HG03066 (cell line): ENCODE data around the gene ARFRP1.
"Not testable (repeated sequence)": the region's sequence is repeated elsewhere in the genome, so short reads cannot be mapped to it uniquely, and the experiment has no call there.

Experiments
- ATAC-seq: cut with Tn5 transposase; IDR thresholded peaks from one replicate; pipeline ENCODE4 v1.9.1; 2021; ENCODE audit warnings: low read depth; ENCODE audit not compliant: unreplicated experiment

ARFRP1 gene

GRCh38 chr20:63733579-63734081, 25.9 kb upstream of the ARFRP1 start:
- no peak for ATAC-seq

DNA sequence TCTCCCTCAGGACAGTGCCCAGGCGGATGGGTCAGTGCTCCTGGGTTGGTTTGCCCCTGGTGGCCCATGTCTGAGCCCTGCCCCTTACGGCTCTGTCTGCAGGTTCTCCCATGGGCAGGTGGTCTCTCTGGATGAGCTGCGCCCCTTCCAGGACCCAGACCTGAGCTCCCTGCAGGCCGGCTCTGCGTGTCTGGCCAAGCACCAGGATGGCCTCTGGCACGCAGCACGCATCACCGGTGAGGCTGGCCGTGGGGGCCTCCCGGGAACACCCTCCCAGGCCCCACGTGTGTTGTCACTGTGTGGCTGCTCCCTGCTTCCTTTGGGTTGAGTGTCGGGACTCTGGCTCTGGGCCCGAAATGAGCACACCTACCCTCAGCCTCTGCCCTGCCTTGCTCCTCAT, 25.3 kb upstream of the ARFRP1 start:
- ATAC-seq, result no peak

DNA sequence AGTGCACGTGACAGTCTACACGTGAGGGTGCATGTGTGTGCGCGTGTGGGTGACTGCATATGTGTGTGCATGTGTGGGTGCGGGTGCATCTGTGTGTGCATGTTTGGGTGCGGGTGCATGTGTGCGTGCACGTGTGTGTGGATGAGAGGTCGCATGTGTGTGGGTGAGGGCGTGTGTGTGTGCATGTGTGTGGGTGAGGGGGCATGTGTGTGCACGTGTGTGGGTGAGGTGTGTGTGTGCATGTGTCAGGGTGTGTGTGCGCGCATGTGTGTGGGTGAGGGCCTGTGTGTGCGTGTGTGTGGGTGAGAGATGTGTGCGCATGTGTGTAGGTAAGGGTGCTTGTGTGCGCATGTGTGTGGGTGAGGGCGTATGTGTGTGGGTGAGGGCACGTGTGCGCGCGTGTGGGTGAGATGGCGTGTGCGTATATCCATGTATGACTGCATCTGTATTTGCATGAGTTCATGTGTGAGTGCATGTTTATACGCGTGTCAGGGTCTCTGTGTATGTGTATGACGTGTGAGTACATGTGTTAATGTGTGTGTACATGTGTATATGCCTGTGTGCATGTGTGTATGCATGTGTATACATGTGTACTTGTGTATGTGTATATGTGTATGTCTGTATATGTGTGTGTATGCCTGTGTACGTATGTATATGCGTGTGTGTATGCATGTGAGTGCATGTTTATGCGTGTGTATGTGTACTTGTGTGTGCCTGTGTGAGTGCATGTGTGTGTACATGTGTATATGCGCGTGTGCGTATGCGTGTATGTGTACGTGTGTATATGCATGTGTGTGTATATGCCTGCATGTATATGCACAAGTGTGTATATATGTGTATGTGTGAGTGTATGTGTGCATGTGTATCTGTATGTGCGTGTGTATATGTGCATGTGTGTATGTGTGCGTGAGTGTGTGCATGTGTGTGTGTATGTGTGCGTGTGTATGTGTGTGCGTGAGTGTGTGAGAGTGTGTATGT, 24.6 kb upstream of the ARFRP1 start:
- ATAC-seq, result no peak

DNA sequence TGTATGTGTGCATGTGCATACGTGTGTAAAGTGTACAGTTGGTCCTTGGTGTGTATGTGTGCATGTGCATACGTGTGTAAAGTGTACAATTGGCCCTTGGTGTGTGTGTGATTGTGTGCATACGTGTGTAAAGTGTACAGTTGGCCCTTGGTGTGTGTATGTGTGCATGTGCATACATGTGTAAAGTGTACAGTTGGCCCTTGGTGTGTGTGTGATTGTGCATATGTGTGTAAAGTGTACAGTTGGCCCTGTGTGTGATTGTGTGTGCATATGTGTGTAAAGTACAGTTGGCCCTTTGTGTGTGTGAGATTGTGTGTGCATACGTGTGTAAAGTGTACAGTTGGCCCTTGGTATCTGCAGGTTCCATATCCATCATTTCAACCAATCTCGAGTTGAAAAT, 23.6 kb upstream of the ARFRP1 start:
- ATAC-seq, result no peak

DNA sequence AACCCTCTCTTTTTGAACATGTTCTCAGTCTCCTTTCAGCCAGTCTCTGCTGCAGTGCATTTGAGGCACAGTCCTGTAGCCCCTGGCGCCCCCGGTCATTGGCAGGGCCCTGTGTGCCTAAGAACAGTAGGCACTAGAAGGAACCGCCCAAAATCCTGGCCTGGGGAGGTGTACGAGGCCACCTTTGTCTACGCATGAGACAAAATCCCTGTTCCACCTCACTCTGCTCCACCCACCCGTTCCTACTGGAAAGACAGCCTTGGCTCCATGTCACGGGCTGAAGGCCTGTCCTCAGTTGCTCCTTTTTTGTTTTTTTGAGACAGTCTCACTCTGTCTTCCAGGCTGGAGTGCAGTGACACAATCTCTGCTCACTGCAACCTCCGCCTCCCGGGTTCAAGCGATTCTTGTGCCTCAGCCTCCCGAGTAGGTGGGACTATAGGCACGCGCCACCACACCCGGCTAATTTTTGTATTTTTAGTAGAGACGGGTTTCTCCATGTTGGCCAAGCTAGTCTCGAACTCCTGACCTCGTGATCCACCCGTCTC, 22.5 kb upstream of the ARFRP1 start:
- not testable (repeated sequence) for ATAC-seq

GRCh38 chr20:63722967-63723622, 15.3 kb upstream of the ARFRP1 start:
- not testable (repeated sequence) for ATAC-seq

- no peak for ATAC-seq
These were observed 11.2 kb upstream of the ARFRP1 start for GRCh38 chr20:63718996-63719395.

- ATAC-seq, result no peak
These were observed 7.1 kb upstream of the ARFRP1 start for GRCh38 chr20:63714858-63715257.

DNA sequence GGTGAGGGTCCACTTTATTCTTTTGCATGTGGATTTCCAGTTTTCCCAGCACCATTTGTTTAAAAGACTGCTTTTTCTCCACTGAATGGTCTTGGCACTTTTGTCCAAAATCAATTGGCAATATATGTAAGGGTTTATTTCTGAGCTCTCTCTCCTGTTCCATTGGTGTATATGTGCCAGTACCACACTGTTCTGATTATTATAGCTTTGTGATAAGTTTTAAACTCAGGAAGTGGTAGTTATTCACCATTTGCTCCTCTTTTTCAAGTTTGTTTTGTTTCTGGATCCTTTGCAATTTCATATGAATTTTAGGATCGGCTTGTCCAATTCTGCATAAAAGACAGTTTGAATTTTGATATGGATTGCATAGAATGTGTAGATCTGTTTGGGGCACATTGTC, 4.4 kb upstream of the ARFRP1 start:
- ATAC-seq, result no peak

DNA sequence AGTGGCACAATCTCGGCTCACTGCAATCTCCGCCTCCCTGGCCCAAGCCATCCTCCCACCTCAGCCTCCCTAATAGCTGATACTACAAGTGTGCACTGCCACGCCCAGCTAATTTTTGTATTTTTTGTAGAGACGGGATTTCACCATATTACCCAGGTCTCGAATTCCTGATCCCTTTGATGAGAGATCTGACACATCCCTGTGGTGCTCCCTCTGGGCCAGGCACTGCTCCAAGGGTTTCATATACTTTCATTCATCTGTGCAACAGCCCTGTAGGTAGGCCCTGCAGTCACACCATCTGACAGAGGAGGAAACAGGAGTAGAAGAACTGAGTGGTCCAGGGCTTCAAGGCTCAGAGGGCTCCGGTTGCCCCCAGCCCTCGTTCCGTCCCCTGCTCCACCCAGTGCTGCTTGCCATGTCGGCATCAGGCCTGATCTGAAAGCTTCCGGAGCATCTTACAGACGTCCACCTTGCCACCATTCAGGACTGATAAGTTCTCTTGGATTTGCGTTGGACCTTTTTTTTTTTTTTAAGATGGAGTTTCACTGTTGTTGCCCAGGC, 3.4 kb upstream of the ARFRP1 start:
- no peak for ATAC-seq

- no peak for ATAC-seq
These were observed 1.4 kb upstream of the ARFRP1 start for GRCh38 chr20:63709149-63709527.

- ATAC-seq, result no peak
These were observed 749 bp upstream of the ARFRP1 start for GRCh38 chr20:63708301-63709148.

DNA sequence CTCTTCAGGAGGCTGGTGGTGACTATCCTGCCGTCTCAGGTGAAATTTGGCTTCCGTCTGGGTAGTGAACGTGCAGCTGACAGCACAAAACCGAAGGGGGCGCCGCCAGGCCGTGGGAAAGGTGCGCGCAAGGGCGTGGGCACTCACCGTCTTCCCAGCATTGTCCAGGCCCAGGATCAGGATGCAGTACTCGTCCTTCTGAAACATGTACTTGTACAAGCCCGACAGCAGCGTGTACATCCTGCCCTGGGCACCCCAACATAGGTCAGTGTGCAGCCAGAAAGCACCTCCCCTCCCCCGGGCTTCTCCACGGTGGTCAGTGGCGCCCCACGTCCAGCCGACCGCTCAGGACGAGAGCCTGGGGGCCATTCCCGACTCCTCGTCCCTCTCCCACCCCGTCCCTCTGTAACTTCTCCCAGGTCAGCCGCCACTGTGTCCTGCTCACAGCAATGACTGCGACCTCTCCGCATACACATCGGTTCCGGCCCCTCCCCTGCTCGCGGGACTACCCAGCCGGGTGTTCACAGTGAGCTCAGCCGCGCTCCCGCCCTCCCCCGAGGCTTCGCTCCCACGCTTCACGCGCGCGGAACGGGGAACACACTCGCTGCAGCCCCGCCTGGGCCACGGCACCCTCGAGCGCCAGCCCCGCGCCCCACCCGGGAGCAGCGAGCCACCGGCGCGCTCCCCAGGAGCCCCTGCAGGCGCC, 771 bp downstream of the ARFRP1 start:
- ATAC-seq, result no peak

GRCh38 chr20:63706027-63706695, 1.6 kb downstream of the ARFRP1 start:
- no peak for ATAC-seq

GRCh38 chr20:63705232-63706026, 2.3 kb downstream of the ARFRP1 start:
- ATAC-seq, result no peak

DNA sequence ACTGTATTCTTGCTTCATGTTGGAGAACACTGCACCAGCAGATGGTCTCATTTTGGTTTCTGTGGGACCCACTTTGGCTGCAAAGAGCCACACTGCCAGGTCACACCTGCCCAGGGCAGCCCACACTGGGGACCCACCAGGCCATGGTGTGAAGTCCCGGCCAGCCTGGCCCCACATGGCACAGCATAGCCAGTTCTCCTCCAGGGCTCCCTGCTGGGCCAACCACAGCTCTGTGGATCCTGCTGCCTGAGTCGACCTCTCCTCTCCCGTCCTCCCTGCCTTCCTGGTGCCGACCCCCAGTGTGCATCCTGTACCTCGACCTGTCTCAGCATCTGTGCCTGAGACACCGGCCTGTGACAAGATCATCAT, 3.0 kb downstream of the ARFRP1 start:
- no peak for ATAC-seq

DNA sequence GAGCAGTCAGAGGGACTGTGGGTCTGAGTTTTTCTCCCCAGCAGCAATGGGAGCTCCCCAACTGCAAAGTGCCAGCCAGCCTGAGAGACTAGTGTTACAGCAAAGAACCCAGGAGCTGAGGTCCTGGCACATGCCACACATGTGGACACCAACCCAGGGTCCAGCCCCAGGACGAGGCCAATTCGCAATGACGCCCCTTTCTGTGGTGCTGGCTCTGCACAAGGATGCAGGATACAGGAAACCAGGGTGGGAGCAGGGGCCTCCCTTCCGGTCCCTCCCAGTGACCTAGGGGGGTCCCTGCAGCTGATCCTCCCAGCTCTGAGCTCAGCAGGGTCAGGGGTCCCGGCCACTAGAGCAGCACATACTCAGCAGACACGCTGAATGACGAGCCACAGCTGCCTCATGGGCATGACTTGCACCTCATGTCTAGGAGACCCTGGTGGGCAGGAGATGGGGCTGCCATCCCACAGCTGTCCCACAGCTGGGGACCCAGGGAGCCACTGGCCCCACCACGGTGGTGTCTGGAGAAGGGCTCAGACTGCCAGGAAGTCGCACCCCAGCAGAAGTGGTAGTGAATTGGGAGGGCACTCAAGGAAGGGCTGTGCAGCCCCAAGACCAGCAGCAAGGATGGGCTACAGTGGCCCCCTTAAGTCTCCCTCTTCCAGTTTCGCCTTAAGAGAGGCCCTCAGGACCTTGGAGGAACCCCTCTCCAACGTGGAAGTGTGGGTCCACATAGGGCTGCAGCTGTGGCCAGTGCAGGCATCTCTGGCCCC, 3.6 kb downstream of the ARFRP1 start:
- no peak for ATAC-seq
